ENCODE results near the gene FHIT.
"Not testable (repeated sequence)": the region's sequence is repeated elsewhere in the genome, so short reads cannot be mapped to it uniquely, and the experiment has no call there.

DNA sequence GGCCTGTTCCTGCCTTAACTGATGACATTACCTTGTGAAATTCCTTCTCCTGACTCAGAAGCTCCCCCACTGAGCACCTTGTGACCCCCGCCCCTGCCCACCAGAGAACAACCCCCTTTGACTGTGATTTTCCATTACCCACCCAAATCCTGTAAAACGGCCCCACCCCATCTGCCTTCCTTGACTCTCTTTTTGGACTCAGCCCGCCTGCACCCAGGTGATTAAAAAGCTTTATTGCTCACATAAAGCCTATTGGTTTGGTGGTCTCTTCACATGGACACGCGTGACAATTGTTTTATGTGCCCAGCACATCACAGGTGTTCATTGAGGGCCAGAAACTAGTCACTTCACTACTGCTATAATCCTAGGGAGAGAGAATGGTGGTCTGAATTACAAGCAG is 1448.8 kb downstream of the FHIT start:
- TF ChIP-seq CTCF (IDR thresholded peaks at IDR 0.05; ENCODE audit: low read depth, low read length, poor library complexity, severe bottlenecking); EZH2phosphoT487 (IDR thresholded peaks at IDR 0.05; ENCODE audit: borderline replicate concordance, low read length): not testable (repeated sequence)
